CD4-positive, alpha-beta T cell (primary cell): ENCODE measurements around the gene HPD. TPM values are rescaled to one million over a fixed set of nuclear protein-coding genes. Genes with fewer than 3 reads are reported as not detected.
A peak's percentile ranks its signal among the peaks of the same experiment; 100 is the strongest.

ENCODE experiments used
- ATAC-seq: fragments of 200-7000 bp; cut with Tn5 transposase; one replicate; pipeline ENCODE4 v1.10.0; 2022; ENCODE audit warnings: mild to moderate bottlenecking; ENCODE audit not compliant: poor library complexity
- CTCF ChIA-PET: fragments of 350-600 bp; sonication (Branson Sonifier 250); formaldehyde crosslinking; loops from one replicate; lab custom pipeline; 2021; ENCODE audit warnings: antibody characterized with exemption, inconsistent platforms; lab: Charles Lee
- POLR2A ChIA-PET: fragments of 350-600 bp; sonication (Branson Sonifier 250); formaldehyde crosslinking; loops from one replicate; lab custom pipeline; 2021; ENCODE audit warnings: antibody characterized with exemption, inconsistent platforms; lab: Charles Lee
- DNase-seq, 14 experiments: peaks; one replicate each; pipeline ENCODE4 v3.0.0-alpha.2; 2013 to 2020; ENCODE audit warnings: mixed read lengths in 2 of 14
- H3K27ac ChIP-seq, 2 donors: one replicate each; pipeline versions ENCODE4 v1.5.1 to v1.7.0; 2013; ENCODE audit warnings: low read length in 2 of 2, low read depth in 1 of 2, mild to moderate bottlenecking in 1 of 2
- H3K27me3 ChIP-seq, 2 experiments: 1 replicate in 1 of 2; 2 replicates in 1 of 2; pipeline versions ENCODE4 v1.6.1 to v1.7.0; 2013; ENCODE audit warnings: low read length in 2 of 2, control low read depth in 1 of 2, mild to moderate bottlenecking in 1 of 2, moderate library complexity in 1 of 2; ENCODE audit not compliant: insufficient read depth in 2 of 2, control insufficient read depth in 1 of 2
- H3K36me3 ChIP-seq: one replicate; pipeline ENCODE4 v1.6.1; 2013; ENCODE audit warnings: low read length, control low read depth; ENCODE audit not compliant: insufficient read depth
- H3K4me1 ChIP-seq: one replicate; pipeline ENCODE4 v1.6.1; 2013; ENCODE audit warnings: low read length, control low read depth; ENCODE audit not compliant: insufficient read depth
- H3K4me3 ChIP-seq: one replicate; pipeline ENCODE4 v1.5.1; 2013; ENCODE audit warnings: mild to moderate bottlenecking, low read length, moderate library complexity
- H3K9me3 ChIP-seq, 2 experiments: 1 replicate in 1 of 2; 2 replicates in 1 of 2; pipeline versions ENCODE4 v1.6.1 to v1.7.0; 2013; ENCODE audit warnings: low read length in 2 of 2, mild to moderate bottlenecking in 2 of 2, control low read depth in 1 of 2, moderate library complexity in 1 of 2; ENCODE audit not compliant: control insufficient read depth in 1 of 2, insufficient read depth in 1 of 2
- H3K27ac Mint-ChIP-seq: one replicate; pipeline ENCODE4 v1.8.0; 2020; ENCODE audit warnings: mixed read lengths
- H3K27me3 Mint-ChIP-seq: one replicate; pipeline ENCODE4 v1.8.0; 2021; ENCODE audit warnings: mixed read lengths
- H3K36me3 Mint-ChIP-seq: one replicate; pipeline ENCODE4 v1.8.0; 2021; ENCODE audit warnings: low read depth, mixed read lengths
- H3K4me1 Mint-ChIP-seq: one replicate; pipeline ENCODE4 v1.8.0; 2021; ENCODE audit warnings: low read depth, mixed read lengths
- H3K4me3 Mint-ChIP-seq: one replicate; pipeline ENCODE4 v1.8.0; 2020; ENCODE audit warnings: mild to moderate bottlenecking, mixed read lengths
- H3K9me3 Mint-ChIP-seq: one replicate; pipeline ENCODE4 v1.8.0; 2020; ENCODE audit warnings: mixed read lengths
- CTCF ChIP-seq: fragments of 200-600 bp; IDR thresholded peaks from one replicate; pipeline ENCODE4 v1.8.0; 2022; ENCODE audit warnings: antibody characterized with exemption, mild to moderate bottlenecking
- intact Hi-C, 2 experiments: fragments of 100-400 bp; cut with DNase I in 1 of 2; cut with micrococcal nuclease in 1 of 2; formaldehyde crosslinking; loops; one replicate each; pipeline versions ENCODE4 v1.15.1 to v1.9.0; 2023 to 2025; cut with DNase I, micrococcal nuclease
- total RNA-seq, 174 experiments: library from RNA in 2 of 174; stranded (reverse) in 2 of 174; gene quantifications; one replicate each; pipeline ENCODE4 v1.2.3 and lab custom pipeline; 2021 to 2026

HPD gene
- total RNA-seq, 2 experiments from 2014 or later: not detected

- no peaks in the 10 kb centered on the region for H3K9me3 Mint-ChIP-seq
- peak overlapping the region; percentile 37 for H3K4me3 ChIP-seq
- H3K27ac Mint-ChIP-seq: peak overlapping the region; percentile 97
- peaks cover 44% of the 10 kb centered on the region for H3K36me3 ChIP-seq
- intact Hi-C loops: loop anchor here (1.0 to 2.0 kb wide), 3 partner anchors 16 to 94 kb away; partner anchors contain the start of gene PSMD9 (in 1 of the 2)
- H3K4me1 Mint-ChIP-seq: peaks cover 64% of the 10 kb centered on the region
- ChIA-PET POLR2A (interaction anchor here (0.7 to 34.6 kb wide), 12 partner anchors 7 to 168 kb away, joined by 3 to 1869 read pairs (median 10); partner anchors contain the start of genes CFAP251, ORAI1, PSMD9 and RHOF), CTCF (interaction anchor here (0.6 to 14.7 kb wide), 37 partner anchors 12 to 706 kb away, joined by 3 to 746 read pairs (median 7); partner anchors contain the start of genes CFAP251, PSMD9, SETD1B and TMEM120B)
- H3K4me3 Mint-ChIP-seq: peak overlapping the region; percentile 85
- H3K27me3 ChIP-seq: no peaks in the 10 kb centered on the region
- no peaks in the 10 kb centered on the region for H3K9me3 ChIP-seq
- TF ChIP-seq CTCF: peak; percentile 71
- DNase-seq: peak; percentile 74 to 94 (median 84)
- peak; percentile 15 for ATAC-seq
- no peaks in the 10 kb centered on the region for H3K27me3 Mint-ChIP-seq
- peaks cover 68% of the 10 kb centered on the region for H3K36me3 Mint-ChIP-seq
- peak overlapping the region; percentile 81 to 94 for H3K27ac ChIP-seq
- peaks cover 92% of the 10 kb centered on the region for H3K4me1 ChIP-seq
Measured at GRCh38 chr12:121795034-121795968, 63.4 kb downstream of the HPD start.

- Mint-ChIP-seq H3K27me3 (no peaks in the 10 kb centered on the region), H3K36me3 (peaks cover 73% of the 10 kb centered on the region), H3K4me1 (peaks cover 71% of the 10 kb centered on the region), H3K27ac (peak overlapping the region; percentile 97), H3K9me3 (no peaks in the 10 kb centered on the region), H3K4me3 (peak overlapping the region; percentile 85)
- H3K36me3 ChIP-seq: peaks cover 44% of the 10 kb centered on the region
- peak; percentile 19 for ATAC-seq
- H3K27me3 ChIP-seq: no peaks in the 10 kb centered on the region
- peak overlapping the region; percentile 81 to 94 for H3K27ac ChIP-seq
- intact Hi-C loops: loop anchor here (1.0 to 5.0 kb wide), 10 partner anchors 8 to 167 kb away; partner anchors contain the start of genes PSMD9 (in 2 of the 2), TMEM120B (in 2 of the 2) and ORAI1 (in 1 of the 2)
- ChIA-PET CTCF (interaction anchor here (0.6 to 14.7 kb wide), 50 partner anchors 11 to 706 kb away, joined by 3 to 746 read pairs (median 5); partner anchors contain the start of genes CFAP251, PSMD9, SETD1B and TMEM120B), POLR2A (interaction anchor here (0.6 to 34.6 kb wide), 20 partner anchors 7 to 1530 kb away, joined by 3 to 1869 read pairs (median 6); partner anchors contain the start of genes CFAP251, ORAI1, PSMD9 and RHOF)
- peak overlapping the region; percentile 37 for H3K4me3 ChIP-seq
- no peak for TF ChIP-seq CTCF
- DNase-seq: peak in 3 of 14 experiments; percentile 31 to 62 (median 51)
- H3K9me3 ChIP-seq: no peaks in the 10 kb centered on the region
- H3K4me1 ChIP-seq: peaks cover 93% of the 10 kb centered on the region
Measured at GRCh38 chr12:121794534-121795033, 64.1 kb downstream of the HPD start.
